ENCODE results near the gene CD82. TPM values are rescaled to one million over a fixed set of nuclear protein-coding genes. Genes with fewer than 3 reads are reported as not detected.
A peak's percentile ranks its signal among the peaks of the same experiment; 100 is the strongest.

CD82 gene
- total RNA-seq, 1 experiment from 2014 or later = 81.8 TPM

GRCh38 chr11:44625759-44626523 is 60.5 kb downstream of the CD82 start:
- no peaks in the 10 kb centered on the region; the same call in 1 of the 2 replicates for H3K36me3 ChIP-seq
- no peak overlapping the region for H3K27ac ChIP-seq
- peaks cover 55% of the 10 kb centered on the region for H3K4me1 ChIP-seq
- DNase-seq = peak; percentile 14 to 27
- H3K9me3 ChIP-seq (replicated peaks) = no peaks in the 10 kb centered on the region
- no peaks in the 10 kb centered on the region for H3K27me3 ChIP-seq
- no peak overlapping the region for H3K4me3 ChIP-seq

- DNase-seq = peak in 1 of 2 experiments; percentile 8
- H3K4me3 ChIP-seq = no peak overlapping the region
- no peaks in the 10 kb centered on the region for H3K27me3 ChIP-seq
- H3K4me1 ChIP-seq = peaks cover 55% of the 10 kb centered on the region
- H3K36me3 ChIP-seq = no peaks in the 10 kb centered on the region; the same call in 1 of the 2 replicates
- H3K9me3 ChIP-seq (replicated peaks) = no peaks in the 10 kb centered on the region
- H3K27ac ChIP-seq = no peak overlapping the region
These were observed 61.2 kb downstream of the CD82 start for GRCh38 chr11:44626645-44627044.

- Histone ChIP-seq H3K4me1 (peaks cover 50% of the 10 kb centered on the region), H3K27ac (peak overlapping the region; percentile 38), H3K9me3 (replicated peaks) (no peaks in the 10 kb centered on the region), H3K4me3 (no peak overlapping the region), H3K27me3 (no peaks in the 10 kb centered on the region), H3K36me3 (no peaks in the 10 kb centered on the region)
- peak in 1 of 2 experiments; percentile 23 for DNase-seq
These were observed 61.8 kb downstream of the CD82 start for GRCh38 chr11:44627165-44627789.

- peaks cover 42% of the 10 kb centered on the region for H3K4me1 ChIP-seq
- H3K27me3 ChIP-seq = no peaks in the 10 kb centered on the region
- peak overlapping the region; percentile 38 for H3K27ac ChIP-seq
- H3K4me3 ChIP-seq = no peak overlapping the region
- no peaks in the 10 kb centered on the region for H3K36me3 ChIP-seq
- DNase-seq = peak; percentile 92 to 93
- H3K9me3 ChIP-seq (replicated peaks) = no peaks in the 10 kb centered on the region
These were observed 62.7 kb downstream of the CD82 start for GRCh38 chr11:44627911-44628729.

- Histone ChIP-seq H3K27ac (no peak overlapping the region), H3K36me3 (no peaks in the 10 kb centered on the region), H3K4me1 (peaks cover 36% of the 10 kb centered on the region), H3K9me3 (replicated peaks) (no peaks in the 10 kb centered on the region), H3K4me3 (no peak overlapping the region), H3K27me3 (no peaks in the 10 kb centered on the region)
- peak; percentile 1 to 4 for DNase-seq
These were observed 63.6 kb downstream of the CD82 start for GRCh38 chr11:44628730-44629700.

GRCh38 chr11:44629732-44630345 is 64.4 kb downstream of the CD82 start:
- peaks cover 36% of the 10 kb centered on the region for H3K4me1 ChIP-seq
- no peaks in the 10 kb centered on the region for H3K27me3 ChIP-seq
- H3K27ac ChIP-seq = no peak overlapping the region
- DNase-seq = peak in 1 of 2 experiments; percentile 1
- H3K4me3 ChIP-seq = no peak overlapping the region
- no peaks in the 10 kb centered on the region for H3K36me3 ChIP-seq
- no peaks in the 10 kb centered on the region for H3K9me3 ChIP-seq (replicated peaks)

- Histone ChIP-seq H3K9me3 (replicated peaks) (no peaks in the 10 kb centered on the region), H3K36me3 (no peaks in the 10 kb centered on the region), H3K4me3 (no peak overlapping the region), H3K4me1 (peaks cover 35% of the 10 kb centered on the region), H3K27ac (no peak overlapping the region), H3K27me3 (no peaks in the 10 kb centered on the region)
- DNase-seq = peak; percentile 1 to 3
These were observed 65.2 kb downstream of the CD82 start for GRCh38 chr11:44630511-44631210.

- Histone ChIP-seq H3K9me3 (replicated peaks) (no peaks in the 10 kb centered on the region), H3K27me3 (no peaks in the 10 kb centered on the region), H3K4me1 (peaks cover 34% of the 10 kb centered on the region), H3K4me3 (no peak overlapping the region), H3K36me3 (no peaks in the 10 kb centered on the region), H3K27ac (no peak overlapping the region)
- peak in 1 of 2 experiments; percentile 1 for DNase-seq
These were observed 66.4 kb downstream of the CD82 start for GRCh38 chr11:44631831-44632230.

- peak in 1 of 2 experiments; percentile 58 for DNase-seq
- Histone ChIP-seq H3K27ac (no peak overlapping the region), H3K27me3 (no peaks in the 10 kb centered on the region), H3K9me3 (replicated peaks) (no peaks in the 10 kb centered on the region), H3K4me1 (peaks cover 26% of the 10 kb centered on the region), H3K36me3 (no peaks in the 10 kb centered on the region), H3K4me3 (no peak overlapping the region)
These were observed 67.1 kb downstream of the CD82 start for GRCh38 chr11:44632466-44633123.

- Histone ChIP-seq H3K27ac (no peak overlapping the region), H3K4me1 (peaks cover 16% of the 10 kb centered on the region)
- no peak for DNase-seq
These were observed 68.2 kb downstream of the CD82 start for GRCh38 chr11:44633641-44634040.

GRCh38 chr11:44634401-44635281 is 69.2 kb downstream of the CD82 start:
- H3K36me3 ChIP-seq = no peaks in the 10 kb centered on the region
- H3K4me3 ChIP-seq = peak overlapping the region; percentile 20
- DNase-seq = peak; percentile 88 to 91
- H3K9me3 ChIP-seq (replicated peaks) = no peaks in the 10 kb centered on the region
- peaks cover 14% of the 10 kb centered on the region for H3K4me1 ChIP-seq
- no peak overlapping the region for H3K27ac ChIP-seq
- H3K27me3 ChIP-seq = no peaks in the 10 kb centered on the region

More at GRCh38 chr11:44633641-44634040, 68.2 kb downstream of the CD82 start:
- Histone ChIP-seq H3K4me3 (no peak overlapping the region), H3K9me3 (replicated peaks) (no peaks in the 10 kb centered on the region), H3K27me3 (no peaks in the 10 kb centered on the region), H3K36me3 (no peaks in the 10 kb centered on the region)

- no peak overlapping the region for H3K27ac ChIP-seq
- DNase-seq = no peak
- peaks cover 14% of the 10 kb centered on the region for H3K4me1 ChIP-seq
- no peaks in the 10 kb centered on the region for H3K9me3 ChIP-seq (replicated peaks)
- no peaks in the 10 kb centered on the region for H3K36me3 ChIP-seq
- no peaks in the 10 kb centered on the region for H3K27me3 ChIP-seq
- H3K4me3 ChIP-seq = no peak overlapping the region
These were observed 72.0 kb downstream of the CD82 start for GRCh38 chr11:44637487-44637886.

Data from SJCRH30 (cell line).